ENCODE measurements around the gene NRTN. TPM values are rescaled to one million over a fixed set of nuclear protein-coding genes. Genes with fewer than 3 reads are reported as not detected.
"Not testable (repeated sequence)": the region's sequence is repeated elsewhere in the genome, so short reads cannot be mapped to it uniquely, and the experiment has no call there.

NRTN gene
- total RNA-seq, result not detected

GRCh38 chr19:5804516-5805461 lies at the start of gene NRTN:
TSS of gene NRTN (plus strand) at chr19:5805067. CDS start at chr19:5824166, 19,099 bp downstream.
- ATAC-seq (no peak), DNase-seq (ENCODE audit: low spot score) (no peak)
- intact Hi-C loops (cut with DNase I), result no loop called here

GRCh38 chr19:5762608-5763217 lies 42.2 kb upstream of the NRTN start:
- intact Hi-C loops (cut with DNase I), result no loop called here
- no peak for ATAC-seq
- DNase-seq (ENCODE audit: low spot score), result no peak

GRCh38 chr19:5765220-5765619 lies 39.6 kb upstream of the NRTN start:
- ATAC-seq (no peak), DNase-seq (ENCODE audit: low spot score) (no peak)
- intact Hi-C loops (cut with DNase I), result no loop called here

GRCh38 chr19:5767949-5768348 lies 36.9 kb upstream of the NRTN start:
- DNase-seq (ENCODE audit: low spot score) (no peak), ATAC-seq (no peak)
- intact Hi-C loops (cut with DNase I), result no loop called here

GRCh38 chr19:5772416-5772815 lies 32.5 kb upstream of the NRTN start:
- no peak for ATAC-seq
- DNase-seq (ENCODE audit: low spot score), result no peak
- intact Hi-C loops (cut with DNase I), result no loop called here

- ATAC-seq (no peak), DNase-seq (ENCODE audit: low spot score) (no peak)
- intact Hi-C loops (cut with DNase I), result loop anchor here (1.0 kb wide), 1 partner anchor 248 kb away; no protein-coding TSS in a partner anchor
Observed at GRCh38 chr19:5773276-5773675, 31.6 kb upstream of the NRTN start.

- DNase-seq (ENCODE audit: low spot score) (no peak), ATAC-seq (no peak)
- intact Hi-C loops (cut with DNase I), result no loop called here
Observed at GRCh38 chr19:5774921-5775320, 29.9 kb upstream of the NRTN start.

- intact Hi-C loops (cut with DNase I), result loop anchor here (2.0 kb wide), 1 partner anchor 243 kb away; no protein-coding TSS in a partner anchor
- ATAC-seq (no peak), DNase-seq (ENCODE audit: low spot score) (no peak)
Observed at GRCh38 chr19:5775668-5776309, 29.1 kb upstream of the NRTN start.

- DNase-seq (ENCODE audit: low spot score) (no peak), ATAC-seq (no peak)
Observed at GRCh38 chr19:5778402-5778801, 26.5 kb upstream of the NRTN start.

GRCh38 chr19:5780916-5781315 lies 24.0 kb upstream of the NRTN start:
- ATAC-seq; DNase-seq (ENCODE audit: low spot score); intact Hi-C loops (cut with DNase I): not testable (repeated sequence)

More at GRCh38 chr19:5778402-5778801, 26.5 kb upstream of the NRTN start:
- intact Hi-C loops (cut with DNase I), result no loop called here

- intact Hi-C loops (cut with DNase I), result no loop called here
- DNase-seq (ENCODE audit: low spot score) (no peak), ATAC-seq (no peak)
Observed at GRCh38 chr19:5782322-5782721, 22.5 kb upstream of the NRTN start.

GRCh38 chr19:5782945-5783919 lies 21.6 kb upstream of the NRTN start:
- intact Hi-C loops (cut with DNase I), result no loop called here
- ATAC-seq, result no peak
- no peak for DNase-seq (ENCODE audit: low spot score)

- ATAC-seq (no peak), DNase-seq (ENCODE audit: low spot score) (no peak)
- intact Hi-C loops (cut with DNase I), result no loop called here
Observed at GRCh38 chr19:5784581-5785147, 20.2 kb upstream of the NRTN start, which contains the start of gene PRR22. TSS of gene PRR22 (minus strand) at chr19:5784746. CDS start at chr19:5784660, 86 bp downstream.

- DNase-seq (ENCODE audit: low spot score), result no peak
- intact Hi-C loops (cut with DNase I), result no loop called here
- no peak for ATAC-seq
Observed at GRCh38 chr19:5785423-5785822, 19.4 kb upstream of the NRTN start.

- intact Hi-C loops (cut with DNase I), result no loop called here
- DNase-seq (ENCODE audit: low spot score), result no peak
- no peak for ATAC-seq
Observed at GRCh38 chr19:5786593-5787408, 18.1 kb upstream of the NRTN start.

GRCh38 chr19:5787409-5788182 lies 17.3 kb upstream of the NRTN start:
- ATAC-seq (no peak), DNase-seq (ENCODE audit: low spot score) (no peak)
- intact Hi-C loops (cut with DNase I), result no loop called here

- intact Hi-C loops (cut with DNase I), result no loop called here
- DNase-seq (ENCODE audit: low spot score), result no peak
- no peak for ATAC-seq
Observed at GRCh38 chr19:5788422-5788821, 16.4 kb upstream of the NRTN start.

Data from sciatic nerve (tissue), 2 donors.